Common myeloid progenitor, CD34-positive (primary cell): Measurements from ENCODE around the gene MMP28.

Experiments used
- CTCF ChIA-PET: fragments of 350-600 bp; sonication (Branson Sonifier 250); formaldehyde crosslinking; loops from one replicate; lab custom pipeline; 2021; ENCODE audit warnings: antibody characterized with exemption; lab: Charles Lee
- POLR2A ChIA-PET: fragments of 350-600 bp; sonication (Branson Sonifier 250); formaldehyde crosslinking; loops from one replicate; lab custom pipeline; 2021; ENCODE audit warnings: antibody characterized with exemption; lab: Charles Lee
- DNase-seq, 3 donors: peaks; one replicate each; pipeline versions ENCODE4 v3.0.0 to v3.0.0-alpha.2; 2013
- H3K27ac ChIP-seq, 2 experiments: 1 replicate in 1 of 2; 2 replicates in 1 of 2; pipeline ENCODE4 v1.7.0; 2013; ENCODE audit warnings: inconsistent platforms in 2 of 2, low read length in 2 of 2, mild to moderate bottlenecking in 2 of 2, low read depth in 1 of 2, moderate library complexity in 1 of 2; ENCODE audit not compliant: severe bottlenecking in 2 of 2, insufficient read depth in 1 of 2, poor library complexity in 1 of 2
- H3K27me3 ChIP-seq, 5 experiments: replicated peaks in 2 of 5; 1 replicate in 3 of 5; 2 replicates in 2 of 5; pipeline versions ENCODE4 v1.6.1 to v1.7.0; 2013; ENCODE audit warnings: low read length in 4 of 5, mild to moderate bottlenecking in 2 of 5, moderate library complexity in 2 of 5, inconsistent platforms in 1 of 5; ENCODE audit not compliant: insufficient read depth in 5 of 5, control insufficient read depth in 4 of 5
- H3K36me3 ChIP-seq, 4 experiments: 1 replicate in 2 of 4; 2 replicates in 2 of 4; pipeline versions ENCODE4 v1.6.1 to v1.7.0; 2013; ENCODE audit warnings: low read length in 3 of 4, control low read depth in 1 of 4, mild to moderate bottlenecking in 1 of 4; ENCODE audit not compliant: control insufficient read depth in 4 of 4, insufficient read depth in 4 of 4
- H3K4me1 ChIP-seq, 4 experiments: 1 replicate in 3 of 4; 2 replicates in 1 of 4; pipeline versions ENCODE4 v1.6.1 to v1.7.1; 2013; ENCODE audit warnings: low read length in 3 of 4, mild to moderate bottlenecking in 3 of 4, control low read depth in 1 of 4, inconsistent platforms in 1 of 4, moderate library complexity in 1 of 4; ENCODE audit not compliant: control insufficient read depth in 4 of 4, insufficient read depth in 4 of 4; ENCODE audit errors: control extremely low read depth in 1 of 4
- H3K4me3 ChIP-seq, 7 experiments: 1 replicate in 4 of 7; 2 replicates in 3 of 7; pipeline versions ENCODE4 v1.5.1 to v1.7.0; 2013; ENCODE audit warnings: mild to moderate bottlenecking in 7 of 7, low read length in 6 of 7, moderate library complexity in 6 of 7, inconsistent platforms in 2 of 7, low read depth in 2 of 7, control low read depth in 1 of 7; ENCODE audit not compliant: insufficient read depth in 4 of 7, control insufficient read depth in 1 of 7; ENCODE audit errors: extremely low read depth in 1 of 7
- H3K9me3 ChIP-seq, 5 experiments: 1 replicate in 4 of 5; 2 replicates in 1 of 5; pipeline versions ENCODE4 v1.6.1 to v1.7.1; 2013; ENCODE audit warnings: low read length in 4 of 5, mild to moderate bottlenecking in 2 of 5, inconsistent platforms in 1 of 5, low read depth in 1 of 5, moderate library complexity in 1 of 5; ENCODE audit not compliant: control insufficient read depth in 4 of 5, insufficient read depth in 2 of 5; ENCODE audit errors: control extremely low read depth in 1 of 5
- WGBS: methylation state at CpG from one replicate; pipeline ENCODE4 v1.1.5; 2013; ENCODE audit not compliant: insufficient coverage; 5-methylcytosine and 5-hydroxymethylcytosine counted together

MMP28 gene

GRCh38 chr17:35773129-35773528 lies 22.3 kb downstream of the MMP28 start:
- Histone ChIP-seq H3K36me3 (peaks cover 0 to 3% (median 1%) of the 10 kb centered on the region in 4 experiments), H3K27me3 (no peaks in the 10 kb centered on the region), H3K4me1 (peaks cover 4 to 48% (median 38%) of the 10 kb centered on the region in 4 experiments), H3K4me3 (peak overlapping the region in 1 of 7 experiments; percentile 20), H3K9me3 (no peaks in the 10 kb centered on the region), H3K27ac (peak overlapping the region in 1 of 2 experiments; percentile 47)
- POLR2A ChIA-PET: no interaction called here
- DNase-seq: no peak
- CTCF ChIA-PET: interaction anchor here (1.6 to 24.9 kb wide), 3 partner anchors 9 to 39 kb away, joined by 4 to 482 read pairs (median 18); partner anchors contain the start of gene TAF15
- WGBS: 83% methylated on average over 19 of the region's 20 CpGs

GRCh38 chr17:35769895-35770486 lies 25.4 kb downstream of the MMP28 start:
- H3K4me3 ChIP-seq: no peak overlapping the region
- DNase-seq: no peak
- CTCF ChIA-PET: interaction anchor here (1.1 to 24.9 kb wide), 6 partner anchors 9 to 42 kb away, joined by 3 to 482 read pairs (median 18); partner anchors contain the start of genes MMP28 and TAF15
- H3K4me1 ChIP-seq: peaks cover 2 to 44% (median 40%) of the 10 kb centered on the region in 4 experiments
- 98% methylated on average over 38 of the region's 48 CpGs for WGBS
- H3K36me3 ChIP-seq: no peaks in the 10 kb centered on the region
- H3K27ac ChIP-seq: no peak overlapping the region
- no peaks in the 10 kb centered on the region for H3K27me3 ChIP-seq
- H3K9me3 ChIP-seq: no peaks in the 10 kb centered on the region
- POLR2A ChIA-PET: no interaction called here

GRCh38 chr17:35768797-35769196 lies 26.6 kb downstream of the MMP28 start:
- ChIA-PET POLR2A (no interaction called here), CTCF (interaction anchor here (1.1 to 24.9 kb wide), 8 partner anchors 8 to 43 kb away, joined by 4 to 482 read pairs (median 12); partner anchors contain the start of genes C17orf50, MMP28 and TAF15)
- Histone ChIP-seq H3K4me3 (no peak overlapping the region), H3K36me3 (no peaks in the 10 kb centered on the region), H3K27ac (no peak overlapping the region), H3K27me3 (no peaks in the 10 kb centered on the region), H3K9me3 (no peaks in the 10 kb centered on the region), H3K4me1 (peaks cover 2 to 40% (median 38%) of the 10 kb centered on the region in 4 experiments)
- no peak for DNase-seq
- whole genome bisulfite sequencing: no CpG with 5 or more reads among the region's 2 CpGs

GRCh38 chr17:35766903-35767510 lies 28.4 kb downstream of the MMP28 start:
- H3K27ac ChIP-seq: no peak overlapping the region
- POLR2A ChIA-PET: interaction anchor here (1.0 kb wide), 1 partner anchor 42 kb away, joined by 3 read pairs; the partner anchor contains the start of gene TAF15
- 92% methylated on average over 2 of the region's 7 CpGs for WGBS
- DNase-seq: peak; percentile 50 to 73 (median 62)
- peaks cover 1 to 23% (median 21%) of the 10 kb centered on the region in 4 experiments for H3K4me1 ChIP-seq
- H3K4me3 ChIP-seq: no peak overlapping the region
- CTCF ChIA-PET: interaction anchor here (0.6 to 24.9 kb wide), 15 partner anchors 8 to 154 kb away, joined by 3 to 482 read pairs (median 5); partner anchors contain the start of genes MMP28 and TAF15
- H3K36me3 ChIP-seq: no peaks in the 10 kb centered on the region
- no peaks in the 10 kb centered on the region for H3K27me3 ChIP-seq
- H3K9me3 ChIP-seq: no peaks in the 10 kb centered on the region

GRCh38 chr17:35766489-35766877 lies 29.0 kb downstream of the MMP28 start:
- Histone ChIP-seq H3K4me1 (peaks cover 0 to 21% (median 18%) of the 10 kb centered on the region in 4 experiments), H3K36me3 (no peaks in the 10 kb centered on the region), H3K27me3 (no peaks in the 10 kb centered on the region), H3K4me3 (no peak overlapping the region), H3K27ac (no peak overlapping the region), H3K9me3 (no peaks in the 10 kb centered on the region)
- ChIA-PET CTCF (interaction anchor here (0.8 to 24.9 kb wide), 11 partner anchors 9 to 154 kb away, joined by 3 to 482 read pairs (median 5); partner anchors contain the start of genes MMP28 and TAF15), POLR2A (interaction anchor here (1.0 kb wide), 1 partner anchor 42 kb away, joined by 3 read pairs; the partner anchor contains the start of gene TAF15)
- DNase-seq: no peak
- 96% methylated on average over 20 of the region's 24 CpGs for WGBS

GRCh38 chr17:35765756-35766488 lies 29.5 kb downstream of the MMP28 start:
- Histone ChIP-seq H3K4me3 (no peak overlapping the region), H3K9me3 (no peaks in the 10 kb centered on the region), H3K27me3 (no peaks in the 10 kb centered on the region), H3K36me3 (no peaks in the 10 kb centered on the region), H3K4me1 (peaks cover 0 to 21% (median 18%) of the 10 kb centered on the region in 4 experiments), H3K27ac (no peak overlapping the region)
- ChIA-PET POLR2A (interaction anchor here (1.0 kb wide), 1 partner anchor 43 kb away, joined by 3 read pairs; the partner anchor contains the start of gene TAF15), CTCF (interaction anchor here (0.8 to 24.9 kb wide), 11 partner anchors 9 to 157 kb away, joined by 3 to 482 read pairs (median 5); partner anchors contain the start of genes GAS2L2, MMP28 and TAF15)
- 74% methylated on average over 8 of the region's 8 CpGs for WGBS
- no peak for DNase-seq
